Amniotic stem cell (primary cell): ENCODE data around the gene CFAP74.
"Not testable (repeated sequence)": the region's sequence is repeated elsewhere in the genome, so short reads cannot be mapped to it uniquely, and the experiment has no call there.

Experiments used
- DNase-seq: peaks from one replicate; lab custom pipeline; 2025; lab: John Stamatoyannopoulos, UW

Gene CFAP74

DNA sequence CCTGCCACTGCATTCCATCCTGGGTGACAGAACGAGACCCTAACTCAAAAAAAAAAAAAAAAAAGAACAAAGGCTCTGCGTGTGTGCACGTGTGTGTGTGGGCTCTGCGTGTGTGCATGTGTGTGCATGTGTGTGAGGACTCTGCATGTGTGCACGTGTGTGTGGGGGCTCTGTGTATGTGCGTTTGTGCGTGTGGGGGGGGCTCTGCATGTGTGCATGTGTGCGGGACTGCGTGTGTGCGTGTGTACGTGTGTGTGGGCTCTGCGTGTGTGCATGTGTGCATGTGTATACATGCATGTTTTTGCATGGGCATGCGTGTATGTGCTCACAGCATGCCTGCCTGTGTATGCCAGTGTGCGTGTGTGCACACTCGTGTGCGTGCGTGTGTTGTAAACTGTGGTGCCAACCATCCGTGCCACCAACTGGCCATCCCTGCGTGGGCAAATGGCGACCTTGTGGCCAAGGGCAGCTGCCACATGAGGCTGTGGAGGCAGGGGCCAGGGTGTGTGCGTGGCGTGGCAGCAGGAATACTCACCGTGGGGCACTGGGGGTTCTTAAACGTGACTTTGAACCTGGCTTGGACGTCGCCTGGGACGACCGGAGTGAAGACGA lies 57.7 kb downstream of the CFAP74 start:
- no peak for DNase-seq

- no peak for DNase-seq
These were observed 59.6 kb downstream of the CFAP74 start for GRCh38 chr1:1943834-1944570.

DNA sequence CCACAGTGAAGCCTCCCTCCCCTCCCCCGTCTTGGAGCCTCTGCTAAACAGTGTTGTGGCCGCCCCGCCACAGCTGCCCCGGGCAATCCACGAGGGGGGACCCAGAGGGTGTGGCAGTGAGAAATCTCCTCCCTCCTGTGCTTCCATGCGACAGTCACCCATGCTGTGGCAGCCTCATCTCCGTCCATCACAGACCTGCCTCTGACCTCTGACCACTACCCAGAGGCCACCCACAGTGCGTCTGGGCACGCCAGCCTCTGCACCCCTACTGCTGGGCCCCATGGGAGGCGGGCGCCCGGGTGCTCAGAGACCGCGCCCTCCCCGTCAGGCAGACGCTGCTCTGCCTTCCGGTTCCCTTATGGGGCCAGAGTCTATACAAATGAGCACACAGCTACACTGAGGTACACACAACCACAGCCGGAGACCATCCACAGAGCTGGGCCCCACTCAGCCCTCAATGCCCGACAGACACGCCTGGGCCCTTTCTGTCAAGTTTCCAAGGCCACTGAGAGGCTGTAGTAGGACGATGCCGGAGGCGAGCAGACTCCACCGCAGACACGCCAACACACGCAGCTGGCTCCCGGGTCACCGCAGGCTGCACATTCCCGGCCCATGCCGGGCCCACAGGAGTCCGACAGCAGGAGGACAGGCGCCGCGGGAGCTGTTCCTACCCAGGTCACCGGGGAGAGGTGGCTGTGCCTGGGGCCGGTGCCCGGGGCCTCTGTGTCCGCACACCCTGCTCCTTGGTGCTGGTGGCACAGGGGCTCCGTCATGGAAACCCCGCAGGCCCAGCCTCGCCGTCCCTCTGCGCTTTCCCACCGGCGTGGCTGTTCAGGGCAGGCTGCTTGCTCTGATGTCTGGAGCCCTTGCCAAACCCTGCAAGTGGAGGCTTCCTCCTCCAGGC lies 60.6 kb downstream of the CFAP74 start:
- no peak for DNase-seq

DNA sequence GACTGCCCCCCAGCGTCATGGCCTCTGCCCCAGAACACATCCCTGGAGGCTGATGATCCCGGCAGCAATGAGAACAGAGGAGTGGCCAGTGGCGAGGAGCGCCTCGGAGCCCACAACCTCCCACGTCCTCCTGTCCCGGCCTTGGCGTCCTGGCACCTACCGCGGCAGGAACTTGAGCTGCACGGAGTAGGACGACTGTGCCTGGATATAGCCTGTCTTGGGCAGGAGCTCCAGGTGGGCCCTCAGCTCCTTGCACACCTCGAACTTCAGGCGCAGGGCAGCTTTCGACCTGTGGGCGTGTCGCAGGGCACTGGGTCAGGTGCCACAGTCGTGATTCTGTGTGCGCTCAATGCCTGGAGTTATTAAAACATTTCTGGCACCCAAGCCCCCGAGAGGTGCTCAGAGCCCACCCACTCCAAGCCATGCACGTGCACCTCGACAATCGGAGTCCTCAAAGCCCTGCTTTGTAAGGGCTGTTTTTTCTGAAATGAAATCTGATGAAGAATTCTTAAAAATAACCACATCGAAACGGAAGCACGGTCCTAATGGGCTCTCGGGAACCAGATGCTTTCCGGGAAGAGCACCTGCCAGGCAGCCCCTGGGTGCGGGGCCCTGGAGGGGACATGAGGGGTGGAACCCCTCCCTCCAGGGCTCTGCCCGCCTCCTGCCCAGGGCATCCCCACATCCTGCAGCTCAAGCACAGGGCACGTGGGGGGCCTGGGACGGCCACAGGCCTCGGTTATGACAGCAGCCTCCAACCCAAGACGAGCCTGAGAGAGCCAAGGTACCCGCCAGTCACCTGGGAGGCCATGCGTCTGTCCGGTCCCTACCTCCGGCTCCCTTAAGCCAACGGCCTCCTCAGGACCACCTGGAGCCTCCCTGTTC lies 61.5 kb downstream of the CFAP74 start:
- DNase-seq = no peak

- no peak for DNase-seq
These were observed 62.3 kb downstream of the CFAP74 start for GRCh38 chr1:1941211-1941841.

- DNase-seq = no peak
These were observed 63.5 kb downstream of the CFAP74 start for GRCh38 chr1:1940123-1940425.

DNA sequence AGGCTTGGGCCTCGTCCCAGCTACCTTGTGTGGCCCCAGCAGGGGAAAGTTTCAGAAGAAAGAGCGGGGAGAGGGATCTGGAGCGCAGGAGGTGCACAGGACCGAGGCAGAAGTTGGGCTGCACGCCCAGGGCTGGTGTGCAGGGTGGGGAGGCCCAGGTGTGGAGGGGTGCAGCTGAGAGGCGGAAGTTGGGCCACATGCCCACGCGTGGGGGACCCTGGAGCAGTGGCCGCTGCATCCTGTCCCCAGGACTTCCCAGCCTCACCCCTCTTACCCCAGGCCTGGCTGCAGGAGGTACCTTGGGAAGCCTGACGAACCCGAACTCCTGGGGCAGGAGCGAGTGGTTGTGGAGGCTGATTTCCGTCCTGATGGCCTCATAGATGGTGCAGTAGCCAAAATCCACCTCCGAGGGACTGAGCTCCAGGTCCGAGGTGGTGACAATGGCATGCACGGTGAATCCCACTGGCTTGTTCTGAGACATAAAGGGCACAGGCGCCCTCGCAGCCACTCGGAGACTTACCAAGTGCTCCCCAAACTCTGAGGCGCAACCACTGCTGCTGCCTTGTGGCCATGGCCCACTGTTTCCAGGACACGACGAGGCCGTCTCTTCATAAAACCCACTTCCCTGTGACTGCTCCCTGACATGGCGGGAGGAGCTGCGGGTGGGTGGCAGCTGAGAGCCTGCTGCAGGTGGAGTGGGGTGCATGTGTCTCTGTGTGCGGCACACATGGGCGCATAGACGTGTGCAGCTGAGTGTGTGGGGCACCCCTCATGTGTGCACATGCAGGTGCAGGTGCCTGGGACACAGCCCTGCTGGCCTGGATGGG lies 64.1 kb downstream of the CFAP74 start:
- DNase-seq = no peak

DNA sequence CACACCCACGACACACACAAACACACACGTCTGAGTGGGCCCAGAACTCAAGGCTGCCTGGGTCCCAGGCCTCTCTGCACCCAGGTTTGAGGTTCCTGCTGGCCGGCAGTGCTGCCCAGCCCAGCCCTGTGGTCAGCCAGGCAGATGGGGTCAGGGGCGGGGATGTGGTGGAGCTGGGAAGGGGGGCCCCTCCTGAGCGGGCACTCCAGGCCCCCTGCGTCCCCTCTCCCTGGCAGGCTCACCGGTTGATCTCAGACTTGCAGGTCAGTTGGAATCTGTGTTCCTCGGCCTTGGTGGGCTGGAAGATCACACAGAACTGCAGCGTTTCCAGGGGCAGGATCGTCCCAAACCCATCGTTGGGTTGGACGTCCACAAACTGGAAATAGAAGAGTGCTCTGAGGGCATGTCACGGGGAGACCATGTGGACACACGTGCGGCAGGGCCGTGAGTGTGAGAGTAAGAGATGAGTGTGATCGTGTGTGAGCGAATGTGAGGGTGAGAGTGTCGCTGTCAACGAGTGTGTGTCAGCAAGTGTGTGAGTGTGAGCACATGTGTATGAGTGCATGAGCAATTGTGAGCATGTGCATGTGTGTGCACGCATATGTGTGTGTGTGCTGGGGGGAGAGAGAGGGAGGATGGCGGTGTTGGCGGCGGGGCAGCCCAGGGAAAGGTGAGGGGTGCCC lies 64.8 kb downstream of the CFAP74 start:
- DNase-seq = no peak

DNA sequence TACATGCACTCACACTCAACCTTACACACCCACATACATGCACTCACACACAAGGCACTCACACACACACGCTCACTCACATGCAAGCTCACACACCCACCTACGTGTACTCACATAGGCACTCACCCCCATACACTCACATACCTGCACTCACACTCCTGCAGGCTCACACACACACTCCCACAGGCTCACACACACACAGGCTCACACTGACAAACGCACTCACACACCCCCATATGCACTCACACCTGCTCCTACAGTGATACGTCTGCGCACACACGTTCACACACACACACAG lies 65.4 kb downstream of the CFAP74 start:
- DNase-seq = no peak

DNA sequence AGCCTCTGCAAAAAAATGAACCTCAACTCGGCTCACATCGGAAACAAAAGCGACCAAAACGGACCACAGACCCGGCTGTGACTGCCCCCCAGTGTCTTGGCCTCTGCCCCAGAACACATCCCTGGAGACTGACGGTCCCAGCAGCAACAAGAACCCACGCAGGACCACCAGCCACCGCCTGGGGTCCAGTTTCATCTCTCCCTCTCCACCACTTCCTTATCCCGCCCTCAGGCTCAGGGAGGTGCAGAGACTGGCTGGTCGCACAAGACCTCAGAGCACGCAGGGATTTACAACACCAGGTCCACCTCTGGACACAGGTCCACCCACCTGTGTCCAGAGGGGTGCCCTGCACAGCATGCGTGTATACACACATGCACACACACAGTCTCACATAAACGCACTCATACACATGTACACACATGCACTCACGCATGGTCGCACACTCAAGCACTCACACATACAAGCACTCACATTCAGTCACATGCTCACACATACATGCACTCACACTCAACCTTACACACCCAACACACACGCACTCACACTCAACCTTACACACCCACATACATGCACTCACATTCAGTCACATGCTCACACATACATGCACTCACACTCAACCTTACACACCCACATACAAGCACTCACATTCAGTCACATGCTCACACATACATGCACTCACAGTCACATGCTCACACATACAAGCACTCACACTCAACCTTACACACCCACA lies 65.9 kb downstream of the CFAP74 start:
- DNase-seq = no peak

DNA sequence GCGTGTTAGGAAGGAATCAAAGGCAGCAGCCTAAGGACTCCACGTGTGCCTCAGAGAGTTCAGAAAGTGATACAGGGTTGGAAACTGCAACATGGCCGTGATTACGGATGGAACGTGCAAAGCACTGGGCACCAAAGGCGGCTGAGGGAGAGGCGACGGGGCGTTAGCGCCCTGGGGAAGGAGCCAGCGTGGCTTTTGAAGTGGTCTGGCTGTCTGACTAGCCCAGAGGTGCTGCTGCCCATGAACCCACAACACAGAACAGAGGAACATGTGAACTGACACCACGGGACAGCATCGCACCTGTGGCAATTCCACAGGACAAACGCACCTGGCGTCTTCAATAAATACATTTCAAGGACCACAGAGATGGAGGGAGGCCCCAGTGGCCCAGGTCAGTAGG lies 66.5 kb downstream of the CFAP74 start:
- no peak for DNase-seq

- not testable (repeated sequence) for DNase-seq
These were observed 68.7 kb downstream of the CFAP74 start for GRCh38 chr1:1934848-1935247.

DNA sequence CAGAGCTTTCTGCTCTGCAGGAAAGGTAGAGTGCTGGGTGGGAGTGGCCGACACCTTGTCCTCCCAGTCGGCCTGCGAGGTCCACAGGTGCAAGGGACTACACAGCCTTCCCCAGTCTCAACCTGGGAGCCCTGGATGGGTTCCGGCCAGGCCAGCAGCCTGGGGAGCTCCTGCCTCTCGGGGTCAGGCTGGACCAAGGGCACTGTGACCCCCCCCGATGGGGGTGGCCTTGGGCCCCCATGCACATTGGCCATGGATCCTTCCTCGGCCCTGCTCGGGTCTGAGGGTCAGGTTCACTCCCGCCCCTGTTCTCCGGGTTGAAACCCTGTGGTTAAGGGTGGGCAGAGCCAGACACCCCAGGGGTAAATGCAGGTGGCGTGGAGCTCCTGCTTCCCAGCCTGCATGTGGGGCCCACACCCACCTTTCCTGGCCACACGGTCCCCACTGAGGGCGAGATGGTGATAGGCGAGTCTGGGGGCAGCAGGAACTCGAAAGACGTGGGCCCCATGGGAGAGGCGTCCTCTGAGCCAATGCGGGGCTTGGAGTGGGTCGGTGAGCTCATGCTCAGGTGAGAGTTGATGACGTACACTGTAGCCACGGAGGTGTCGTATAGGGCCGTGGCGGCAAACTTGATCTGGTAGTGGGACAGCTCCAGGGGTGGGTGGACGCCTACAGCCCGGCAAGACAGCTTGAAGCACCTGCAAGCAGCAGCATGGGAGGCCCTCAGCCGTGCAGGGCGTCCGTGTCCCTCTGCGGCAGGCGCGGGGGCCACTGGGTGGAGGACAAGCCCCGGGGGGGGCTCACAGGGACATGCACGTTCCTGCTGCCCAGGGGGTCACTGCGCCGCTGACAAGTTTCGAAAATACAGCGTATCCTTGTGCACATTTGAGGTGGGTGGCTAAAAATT lies 73.7 kb downstream of the CFAP74 start:
- DNase-seq = no peak

DNA sequence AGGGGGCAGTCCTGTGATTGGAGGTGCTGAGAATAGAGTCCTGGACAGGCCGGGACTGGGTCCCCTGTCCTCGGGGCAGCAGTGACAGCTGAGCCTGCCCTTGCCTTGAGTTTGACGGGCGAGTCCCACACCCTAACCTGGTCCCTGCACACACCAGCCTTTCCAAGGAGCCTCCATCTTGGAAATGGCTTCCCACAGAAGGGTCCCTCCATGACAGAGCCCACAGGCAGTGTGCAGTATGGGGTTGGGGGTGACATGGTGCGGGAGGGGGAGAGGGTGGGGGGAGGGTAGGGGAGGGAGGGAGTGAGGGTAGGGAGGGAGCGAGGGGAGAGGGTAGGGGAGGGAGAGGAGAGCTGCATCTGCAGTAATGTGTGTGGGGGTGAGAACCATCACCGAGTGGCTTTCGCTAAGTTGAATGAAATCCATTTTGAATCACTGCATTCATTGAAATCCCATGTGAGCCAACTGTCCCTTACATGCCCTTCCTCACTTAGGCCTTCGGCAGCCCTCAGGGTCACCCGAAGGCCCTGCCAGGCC lies 74.4 kb downstream of the CFAP74 start:
- no peak for DNase-seq

DNA sequence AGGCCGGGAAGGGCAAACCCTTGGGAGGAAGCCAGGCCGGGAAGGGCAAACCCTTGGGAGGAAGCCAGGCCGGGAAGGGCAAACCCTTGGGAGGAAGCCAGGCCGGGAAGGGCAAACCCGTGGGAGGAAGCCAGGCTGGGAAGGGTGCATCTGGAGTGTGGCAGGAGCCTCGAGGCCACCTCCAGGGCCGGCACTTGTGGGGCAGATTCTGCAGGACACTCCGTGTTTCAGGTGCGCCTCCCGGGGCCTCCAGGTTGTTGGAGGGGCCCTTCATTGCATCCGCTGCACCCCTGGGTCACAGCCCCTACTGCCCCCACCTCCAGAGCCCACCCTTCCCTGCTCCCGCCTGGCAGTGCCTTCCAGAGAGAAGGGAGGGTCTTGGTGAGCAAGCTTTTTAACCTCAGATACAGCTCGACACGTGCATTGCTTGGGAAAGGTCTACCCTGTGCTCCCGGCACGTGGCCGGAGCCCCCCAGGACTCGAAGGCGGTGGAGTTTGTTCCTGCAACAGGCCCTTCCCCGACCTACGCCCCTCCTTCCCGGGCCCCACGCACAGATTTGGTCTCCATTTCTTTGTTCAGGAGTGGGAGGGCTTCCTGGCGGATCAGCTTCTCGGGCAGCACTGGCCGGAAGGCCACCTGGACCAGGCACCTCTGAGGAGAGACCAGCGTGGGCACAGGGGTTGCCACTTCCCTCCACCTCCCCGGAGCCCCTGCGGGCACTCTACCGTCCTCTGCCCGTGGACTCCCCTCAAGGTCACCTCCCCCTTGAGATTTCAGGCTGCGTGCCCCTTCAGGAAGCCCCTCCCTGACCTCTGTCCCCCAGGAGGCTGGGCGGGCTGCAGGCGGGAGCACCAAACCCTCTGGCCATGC lies 75.1 kb downstream of the CFAP74 start:
- no peak for DNase-seq

- DNase-seq = no peak
These were observed 75.8 kb downstream of the CFAP74 start for GRCh38 chr1:1927751-1928150.
